ENCODE results near the gene PIEZO2.

The PIEZO2 gene

GRCh38 chr18:11150271-11150615 lies 874 bp upstream of the PIEZO2 start:
- Histone ChIP-seq H3K4me2 (ENCODE audit: low read length) (no peak overlapping the region), H3K27me3 (ENCODE audit: control insufficient read depth, low read length) (no peaks in the 10 kb centered on the region), H3K36me3 (ENCODE audit: control insufficient read depth, low read length) (no peaks in the 10 kb centered on the region), H3K4me3 (ENCODE audit: low read length) (no peak overlapping the region), H3K9me2 (replicated peaks; ENCODE audit: control insufficient read depth, low read length) (no peaks in the 10 kb centered on the region), H3K79me2 (ENCODE audit: control insufficient read depth, low read length) (no peaks in the 10 kb centered on the region), H3K4me1 (ENCODE audit: control insufficient read depth, low read length) (no peaks in the 10 kb centered on the region), H4K20me1 (ENCODE audit: control insufficient read depth, insufficient read depth, low read depth, low read length) (no peaks in the 10 kb centered on the region), H3K27ac (ENCODE audit: low read depth, low read length) (no peak overlapping the region), H3F3A (ENCODE audit: control insufficient read depth, insufficient read depth) (no peaks in the 10 kb centered on the region), H3K9me3 (ENCODE audit: control insufficient read depth, insufficient read depth, low read length) (no peaks in the 10 kb centered on the region)
- no peak for TF ChIP-seq EZH2phosphoT487 (IDR thresholded peaks at IDR 0.05; ENCODE audit: borderline replicate concordance, low read length)
- TF ChIP-seq CTCF (IDR thresholded peaks at IDR 0.05; ENCODE audit: low read depth, low read length, poor library complexity, severe bottlenecking): no peak

- no peak for TF ChIP-seq EZH2phosphoT487 (IDR thresholded peaks at IDR 0.05; ENCODE audit: borderline replicate concordance, low read length)
- TF ChIP-seq CTCF (IDR thresholded peaks at IDR 0.05; ENCODE audit: low read depth, low read length, poor library complexity, severe bottlenecking): no peak
- no peaks in the 10 kb centered on the region for H3K9me2 ChIP-seq (replicated peaks; ENCODE audit: control insufficient read depth, low read length)
- no peaks in the 10 kb centered on the region for H3K36me3 ChIP-seq (ENCODE audit: control insufficient read depth, low read length)
- H4K20me1 ChIP-seq (ENCODE audit: control insufficient read depth, insufficient read depth, low read depth, low read length): no peaks in the 10 kb centered on the region
- H3K27ac ChIP-seq (ENCODE audit: low read depth, low read length): no peak overlapping the region
- no peak overlapping the region for H3K4me2 ChIP-seq (ENCODE audit: low read length)
- no peaks in the 10 kb centered on the region for H3K79me2 ChIP-seq (ENCODE audit: control insufficient read depth, low read length)
- no peaks in the 10 kb centered on the region for H3K27me3 ChIP-seq (ENCODE audit: control insufficient read depth, low read length)
- no peaks in the 10 kb centered on the region for H3K9me3 ChIP-seq (ENCODE audit: control insufficient read depth, insufficient read depth, low read length)
- no peaks in the 10 kb centered on the region for H3F3A ChIP-seq (ENCODE audit: control insufficient read depth, insufficient read depth)
- H3K4me3 ChIP-seq (ENCODE audit: low read length): no peak overlapping the region
- no peaks in the 10 kb centered on the region for H3K4me1 ChIP-seq (ENCODE audit: control insufficient read depth, low read length)
Observed at GRCh38 chr18:11148680-11149440, 509 bp downstream of the PIEZO2 start.

GRCh38 chr18:11147962-11148679 lies 1.2 kb downstream of the PIEZO2 start:
- TF ChIP-seq EZH2phosphoT487 (IDR thresholded peaks at IDR 0.05; ENCODE audit: borderline replicate concordance, low read length) (no peak), CTCF (IDR thresholded peaks at IDR 0.05; ENCODE audit: low read depth, low read length, poor library complexity, severe bottlenecking) (no peak)
- H3F3A ChIP-seq (ENCODE audit: control insufficient read depth, insufficient read depth): no peaks in the 10 kb centered on the region
- H3K4me1 ChIP-seq (ENCODE audit: control insufficient read depth, low read length): no peaks in the 10 kb centered on the region
- H3K9me3 ChIP-seq (ENCODE audit: control insufficient read depth, insufficient read depth, low read length): no peaks in the 10 kb centered on the region
- no peaks in the 10 kb centered on the region for H3K9me2 ChIP-seq (replicated peaks; ENCODE audit: control insufficient read depth, low read length)
- no peaks in the 10 kb centered on the region for H4K20me1 ChIP-seq (ENCODE audit: control insufficient read depth, insufficient read depth, low read depth, low read length)
- no peak overlapping the region for H3K4me2 ChIP-seq (ENCODE audit: low read length)
- H3K36me3 ChIP-seq (ENCODE audit: control insufficient read depth, low read length): no peaks in the 10 kb centered on the region
- H3K27me3 ChIP-seq (ENCODE audit: control insufficient read depth, low read length): no peaks in the 10 kb centered on the region
- no peak overlapping the region for H3K27ac ChIP-seq (ENCODE audit: low read depth, low read length)
- H3K4me3 ChIP-seq (ENCODE audit: low read length): no peak overlapping the region
- no peaks in the 10 kb centered on the region for H3K79me2 ChIP-seq (ENCODE audit: control insufficient read depth, low read length)

Data from DOHH2 (cell line).